Transverse colon (tissue), 4 donors: Measurements from ENCODE around the gene ATP11A. TPM values are rescaled to one million over a fixed set of nuclear protein-coding genes. Genes with fewer than 3 reads are reported as not detected.

ENCODE experiments used
- DNase-seq: peaks from one replicate; pipeline ENCODE4 v3.0.0-alpha.2; 2019
- H3K27ac ChIP-seq, 4 donors: fragments of 200-600 bp; sonication (generic); 2 replicates each; pipeline ENCODE4 v1.5.1; 2016 to 2018; ENCODE audit warnings: inconsistent platforms in 4 of 4
- H3K27me3 ChIP-seq: fragments of 200-600 bp; sonication (generic); 2 replicates; pipeline ENCODE4 v1.5.1; 2017; ENCODE audit warnings: inconsistent platforms
- H3K36me3 ChIP-seq, 4 donors: fragments of 200-600 bp; sonication (generic); 2 replicates each; pipeline ENCODE4 v1.5.1; 2017 to 2019; ENCODE audit warnings: inconsistent platforms in 4 of 4
- H3K4me1 ChIP-seq, 4 donors: fragments of 200-600 bp; sonication (generic); 2 replicates each; pipeline ENCODE4 v1.5.1; 2017 to 2020; ENCODE audit warnings: inconsistent platforms in 4 of 4
- H3K4me3 ChIP-seq, 4 donors: fragments of 200-600 bp; sonication (generic); 1 replicate in 1 of 4; 2 replicates in 3 of 4; pipeline versions ENCODE4 v1.5.1 to v1.6.1; 2017 to 2019; ENCODE audit warnings: inconsistent platforms in 4 of 4
- H3K9me3 ChIP-seq, 2 donors: fragments of 200-600 bp; sonication (generic); 2 replicates each; pipeline ENCODE4 v1.5.1; 2017 to 2019; ENCODE audit warnings: inconsistent platforms in 2 of 2
- EP300 ChIP-seq: sonication (generic); formaldehyde crosslinking; IDR thresholded peaks from one replicate; pipeline ENCODE4 v1.6.1; 2017; ENCODE audit warnings: antibody characterized with exemption, low read depth
- POLR2A ChIP-seq: fragments of 450-650 bp; IDR thresholded peaks from one replicate; pipeline ENCODE4 v1.6.1; 2016; ENCODE audit warnings: antibody characterized with exemption, mild to moderate bottlenecking, moderate library complexity
- POLR2AphosphoS5 ChIP-seq, 3 donors: sonication (generic); formaldehyde crosslinking; IDR thresholded peaks; one replicate each; pipeline ENCODE4 v1.6.1; 2016; ENCODE audit warnings: antibody characterized with exemption in 3 of 3
- WGBS, 2 donors: methylation state at CpG; one replicate each; pipeline ENCODE4 v1.1.5; 2018; ENCODE audit warnings: low coverage in 1 of 2; 5-methylcytosine and 5-hydroxymethylcytosine counted together
- in situ Hi-C, 4 donors: fragments of 200-750 bp; cut with MboI; loops; one replicate each; pipeline versions ENCODE4 v1.15.0 to v1.15.1; 2017; ENCODE audit warnings: low sequenced_read_pairs in 3 of 4, low pct_ligation_motif_present in 1 of 4, low pct_unique_long_range_greater_than_20kb in 1 of 4
- intact Hi-C: fragments of 100-400 bp; cut with DNase I; formaldehyde crosslinking; loops from one replicate; pipeline ENCODE4 v1.15.1; 2023; ENCODE audit warnings: low total_unique reads
- total RNA-seq, 4 donors: library from RNA; depleted of rRNA; stranded (reverse); fragments of >200 nt; gene quantifications; one replicate each; pipeline ENCODE4 v1.1.0, GENCODE V29; 2016
- TF ChIP-seq, protein P1 (sequence below), 5 experiments: fragments of 200-600 bp in 3 of 5; fragments of 450-650 bp in 2 of 5; sonication (generic) in 3 of 5; IDR thresholded peaks; 1 replicate in 2 of 5; 2 replicates in 3 of 5; pipeline ENCODE4 v1.5.1; 2016 to 2017; ENCODE audit warnings: antibody characterized with exemption in 5 of 5, inconsistent platforms in 3 of 5, mild to moderate bottlenecking in 2 of 5, moderate library complexity in 1 of 5

ATP11A gene
- total RNA-seq, 4 donors from 2014 or later = 10.2 to 17.5 (median 13.3) TPM

GRCh38 chr13:112804374-112804773, 114.5 kb downstream of the ATP11A start:
- TF ChIP-seq POLR2AphosphoS5 (IDR thresholded peaks at IDR 0.05) (no peak), EP300 (no peak), POLR2A (no peak)
- TF ChIP-seq, protein P1, sequence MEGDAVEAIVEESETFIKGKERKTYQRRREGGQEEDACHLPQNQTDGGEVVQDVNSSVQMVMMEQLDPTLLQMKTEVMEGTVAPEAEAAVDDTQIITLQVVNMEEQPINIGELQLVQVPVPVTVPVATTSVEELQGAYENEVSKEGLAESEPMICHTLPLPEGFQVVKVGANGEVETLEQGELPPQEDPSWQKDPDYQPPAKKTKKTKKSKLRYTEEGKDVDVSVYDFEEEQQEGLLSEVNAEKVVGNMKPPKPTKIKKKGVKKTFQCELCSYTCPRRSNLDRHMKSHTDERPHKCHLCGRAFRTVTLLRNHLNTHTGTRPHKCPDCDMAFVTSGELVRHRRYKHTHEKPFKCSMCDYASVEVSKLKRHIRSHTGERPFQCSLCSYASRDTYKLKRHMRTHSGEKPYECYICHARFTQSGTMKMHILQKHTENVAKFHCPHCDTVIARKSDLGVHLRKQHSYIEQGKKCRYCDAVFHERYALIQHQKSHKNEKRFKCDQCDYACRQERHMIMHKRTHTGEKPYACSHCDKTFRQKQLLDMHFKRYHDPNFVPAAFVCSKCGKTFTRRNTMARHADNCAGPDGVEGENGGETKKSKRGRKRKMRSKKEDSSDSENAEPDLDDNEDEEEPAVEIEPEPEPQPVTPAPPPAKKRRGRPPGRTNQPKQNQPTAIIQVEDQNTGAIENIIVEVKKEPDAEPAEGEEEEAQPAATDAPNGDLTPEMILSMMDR (IDR thresholded peaks at IDR 0.05) = no peak
- Histone ChIP-seq H3K27ac (no peak overlapping the region), H3K9me3 (no peaks in the 10 kb centered on the region), H3K27me3 (no peaks in the 10 kb centered on the region), H3K36me3 (no peaks in the 10 kb centered on the region), H3K4me3 (no peak overlapping the region), H3K4me1 (no peaks in the 10 kb centered on the region)
- 77 to 85% methylated on average over 4 to 5 of the region's 5 CpGs for WGBS, 2 donors
- DNase-seq = no peak
- intact Hi-C loops = no loop called here
- in situ Hi-C loops = no loop called here

DNA sequence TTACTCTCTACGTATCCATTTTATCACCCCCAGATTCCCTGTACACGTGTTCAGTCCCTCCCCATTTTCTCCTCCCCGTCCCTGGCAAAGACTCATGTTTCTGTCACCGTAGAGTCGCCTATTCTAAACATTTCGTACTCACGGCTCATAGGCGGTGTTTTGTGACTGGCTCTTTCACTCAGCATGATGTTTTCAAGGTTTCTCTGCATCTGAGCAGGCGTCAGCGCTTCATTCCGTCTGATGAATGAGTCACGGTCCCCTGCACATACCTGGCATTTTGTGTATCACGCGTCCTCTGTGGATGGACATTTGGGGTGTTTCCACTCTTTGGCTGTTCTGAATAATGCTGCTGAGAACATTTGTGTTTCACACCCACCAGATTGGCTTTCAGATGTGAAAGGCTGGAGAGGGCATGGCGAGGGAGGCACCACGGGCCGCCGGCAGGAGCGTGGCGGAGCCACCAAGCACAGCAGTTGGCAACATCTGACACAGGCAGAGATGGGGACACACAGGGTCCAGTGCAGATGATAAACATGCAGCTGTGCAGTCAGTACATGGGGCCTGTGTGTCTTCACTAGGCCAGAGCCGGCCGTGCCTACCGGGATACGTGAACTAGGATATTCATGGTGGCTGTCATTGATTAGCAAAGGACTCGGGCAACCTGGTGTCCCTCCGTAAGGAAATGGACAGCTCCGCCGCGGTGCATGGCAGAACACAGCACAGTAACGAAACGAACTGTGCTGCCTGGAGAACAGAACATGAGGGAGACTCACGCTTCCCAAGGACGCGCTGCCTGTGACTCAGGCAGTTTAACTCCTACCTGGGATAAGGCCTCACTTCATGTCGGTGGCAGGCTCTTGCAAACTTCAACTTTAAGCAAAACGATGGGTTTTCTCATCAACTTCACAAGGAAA, 117.2 kb downstream of the ATP11A start:
- no peak overlapping the region for H3K27ac ChIP-seq
- no peaks in the 10 kb centered on the region for H3K9me3 ChIP-seq
- 67 to 90% methylated on average over 1 to 36 of the region's 36 CpGs for WGBS, 2 donors
- H3K4me1 ChIP-seq = no peaks in the 10 kb centered on the region
- H3K4me3 ChIP-seq = no peak overlapping the region
- intact Hi-C loops (no loop called here), in situ Hi-C loops (no loop called here)
- H3K27me3 ChIP-seq = no peaks in the 10 kb centered on the region
- no peaks in the 10 kb centered on the region for H3K36me3 ChIP-seq
- TF ChIP-seq, protein P1 (IDR thresholded peaks at IDR 0.05) = no peak
- TF ChIP-seq EP300 = no peak
- no peak for TF ChIP-seq POLR2A
- no peak for TF ChIP-seq POLR2AphosphoS5 (IDR thresholded peaks at IDR 0.05)
- DNase-seq = no peak

GRCh38 chr13:112807653-112808376, 118.0 kb downstream of the ATP11A start:
- H3K9me3 ChIP-seq = no peaks in the 10 kb centered on the region
- no peak for TF ChIP-seq EP300
- no peak for TF ChIP-seq POLR2AphosphoS5 (IDR thresholded peaks at IDR 0.05)
- no peak for TF ChIP-seq POLR2A
- TF ChIP-seq, protein P1 (IDR thresholded peaks at IDR 0.05) = no peak
- H3K36me3 ChIP-seq = no peaks in the 10 kb centered on the region
- no peak overlapping the region for H3K4me3 ChIP-seq
- H3K4me1 ChIP-seq = no peaks in the 10 kb centered on the region
- 95 to 100% methylated on average over 4 to 24 of the region's 24 CpGs for WGBS, 2 donors
- no peak overlapping the region for H3K27ac ChIP-seq
- H3K27me3 ChIP-seq = no peaks in the 10 kb centered on the region
- intact Hi-C loops = no loop called here
- in situ Hi-C loops = no loop called here
- DNase-seq = no peak

DNA sequence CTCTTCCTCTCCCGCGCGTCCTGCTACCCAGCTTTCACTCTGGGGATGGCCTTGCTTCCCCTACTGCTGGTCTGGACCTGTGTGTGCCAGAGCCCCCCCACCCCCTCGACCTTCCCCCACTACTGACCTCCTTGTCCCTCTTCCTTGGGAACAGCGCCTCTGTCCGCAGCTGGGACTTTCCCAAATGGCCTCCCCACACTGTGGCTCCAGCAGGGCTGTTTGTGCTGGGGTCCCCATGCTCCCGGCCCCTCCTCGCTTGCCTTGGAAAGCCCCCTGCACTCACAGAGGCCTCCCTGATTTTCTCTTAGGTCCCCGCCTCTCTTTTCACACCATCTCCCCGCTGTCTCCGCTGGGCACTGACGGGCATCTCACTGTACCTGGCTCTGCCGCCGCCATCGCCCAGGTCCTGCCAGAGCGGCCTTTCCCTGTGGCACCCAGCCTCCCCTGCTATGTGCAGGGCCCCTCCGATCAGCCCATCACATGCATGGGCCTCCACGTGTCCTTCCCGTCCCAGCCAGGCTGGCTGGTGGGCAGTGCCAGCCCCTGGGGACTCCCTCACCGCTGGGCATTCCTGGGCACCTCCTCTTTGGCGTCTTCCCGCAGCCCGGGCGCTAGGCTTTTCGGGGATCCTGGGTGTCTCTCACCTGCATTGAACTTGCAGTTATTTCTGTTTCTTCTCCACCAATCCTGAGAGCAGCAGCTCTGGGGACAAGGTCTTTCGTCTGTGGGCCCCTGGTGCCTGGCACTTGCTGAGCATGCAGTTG, 118.7 kb downstream of the ATP11A start:
- H3K36me3 ChIP-seq = no peaks in the 10 kb centered on the region

More for the DNA sequence above, 118.7 kb downstream of the ATP11A start:
- Histone ChIP-seq H3K4me3 (no peak overlapping the region), H3K27ac (no peak overlapping the region), H3K27me3 (no peaks in the 10 kb centered on the region), H3K9me3 (no peaks in the 10 kb centered on the region), H3K4me1 (no peaks in the 10 kb centered on the region)
- in situ Hi-C loops (no loop called here), intact Hi-C loops (no loop called here)
- WGBS, 2 donors = 90 to 100% methylated on average over 4 to 26 of the region's 26 CpGs
- TF ChIP-seq EP300 = no peak
- DNase-seq = no peak
